22Rv1 (cell line): ENCODE data around the gene CORO2B.

ENCODE experiments used
- CTCF ChIP-seq: fragments of 450-650 bp; IDR thresholded peaks from 2 replicates; pipeline ENCODE4 v1.5.1; 2017; ENCODE audit warnings: mild to moderate bottlenecking
- ZFX ChIP-seq: fragments of 450-650 bp; IDR thresholded peaks from 2 replicates; pipeline ENCODE4 v1.6.1; 2017; ENCODE audit warnings: antibody characterized with exemption, borderline replicate concordance

DNA sequence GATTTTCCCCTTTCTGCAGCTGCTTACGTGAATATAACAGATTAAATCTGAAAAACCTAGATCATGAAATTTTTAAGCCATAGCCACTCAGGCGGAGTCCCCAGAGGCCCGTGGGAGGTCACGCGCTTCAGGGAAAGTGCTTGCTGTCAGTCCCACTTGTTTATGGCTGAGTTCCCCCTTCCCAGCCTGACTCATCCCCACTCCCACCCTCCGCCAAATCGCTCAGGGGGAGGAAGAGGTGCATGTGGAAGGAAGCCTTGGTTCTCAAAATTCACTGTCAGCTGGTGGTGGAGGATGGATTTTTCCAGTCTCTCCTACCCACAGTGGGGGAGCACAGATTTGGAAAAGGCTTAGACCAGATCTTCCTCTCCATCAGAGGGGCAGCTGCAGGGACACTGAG, 67.4 kb downstream of the CORO2B start:
- TF ChIP-seq CTCF, result no peak
- TF ChIP-seq ZFX, result no peak
